ENCODE data around the gene DNAH2.
A peak's percentile ranks its signal among the peaks of the same experiment; 100 is the strongest.

Gene DNAH2

GRCh38 chr17:7687908-7688807 lies 29.4 kb upstream of the DNAH2 start, which contains the start of gene WRAP53:
Gene WRAP53 (plus strand): TSS chr17:7688477. CDS start chr17:7688649, 172 bp downstream.
- no peaks in the 10 kb centered on the region for H3K27me3 Mint-ChIP-seq
- ATAC-seq (peak; percentile 89), DNase-seq (peak; percentile 96)
- peaks cover 46% of the 10 kb centered on the region for H3K4me1 Mint-ChIP-seq
- peaks cover 43% of the 10 kb centered on the region for H3K36me3 Mint-ChIP-seq (ENCODE audit: low read depth)
- no peaks in the 10 kb centered on the region for H3K9me3 Mint-ChIP-seq
- peak within 1 kb of the TSS; percentile 96 for H3K27ac Mint-ChIP-seq
- H3K4me3 Mint-ChIP-seq: peak within 1 kb of the TSS; percentile 92

DNA sequence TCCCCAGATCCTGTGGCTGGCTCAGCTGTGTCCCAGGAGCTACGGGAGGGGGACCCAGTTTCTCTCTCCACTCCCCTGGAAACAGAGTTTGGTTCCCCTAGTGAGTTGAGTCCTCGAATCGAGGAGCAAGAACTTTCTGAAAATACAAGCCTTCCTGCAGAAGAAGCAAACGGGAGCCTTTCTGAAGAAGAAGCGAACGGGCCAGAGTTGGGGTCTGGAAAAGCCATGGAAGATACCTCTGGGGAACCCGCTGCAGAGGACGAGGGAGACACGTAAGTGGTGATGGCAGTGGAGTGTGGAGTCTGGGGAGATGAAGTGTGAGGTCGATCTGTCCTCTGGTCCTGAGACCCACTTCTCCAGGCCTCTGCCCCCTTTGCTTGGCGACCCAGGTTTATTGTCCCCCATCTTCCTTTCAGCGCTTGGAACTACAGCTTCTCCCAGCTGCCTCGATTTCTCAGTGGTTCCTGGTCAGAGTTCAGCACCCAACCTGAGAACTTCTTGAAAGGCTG lies 28.7 kb upstream of the DNAH2 start:
- H3K27me3 Mint-ChIP-seq: no peaks in the 10 kb centered on the region
- H3K4me1 Mint-ChIP-seq: peaks cover 43% of the 10 kb centered on the region
- H3K27ac Mint-ChIP-seq: peak overlapping the region; percentile 96
- DNase-seq (no peak), ATAC-seq (no peak)
- peaks cover 45% of the 10 kb centered on the region for H3K36me3 Mint-ChIP-seq (ENCODE audit: low read depth)
- peak overlapping the region; percentile 92 for H3K4me3 Mint-ChIP-seq
- no peaks in the 10 kb centered on the region for H3K9me3 Mint-ChIP-seq

GRCh38 chr17:7695586-7695985 lies 22.0 kb upstream of the DNAH2 start:
- Mint-ChIP-seq H3K4me3 (no peak overlapping the region), H3K36me3 (ENCODE audit: low read depth) (peaks cover 54% of the 10 kb centered on the region), H3K9me3 (no peaks in the 10 kb centered on the region), H3K4me1 (no peaks in the 10 kb centered on the region), H3K27me3 (no peaks in the 10 kb centered on the region), H3K27ac (no peak overlapping the region)
- DNase-seq (no peak), ATAC-seq (no peak)

GRCh38 chr17:7697828-7698588 lies 19.5 kb upstream of the DNAH2 start:
- Mint-ChIP-seq H3K27ac (no peak overlapping the region), H3K36me3 (ENCODE audit: low read depth) (peaks cover 54% of the 10 kb centered on the region), H3K4me1 (no peaks in the 10 kb centered on the region), H3K4me3 (no peak overlapping the region), H3K27me3 (no peaks in the 10 kb centered on the region), H3K9me3 (no peaks in the 10 kb centered on the region)
- no peak for ATAC-seq
- DNase-seq: no peak

DNA sequence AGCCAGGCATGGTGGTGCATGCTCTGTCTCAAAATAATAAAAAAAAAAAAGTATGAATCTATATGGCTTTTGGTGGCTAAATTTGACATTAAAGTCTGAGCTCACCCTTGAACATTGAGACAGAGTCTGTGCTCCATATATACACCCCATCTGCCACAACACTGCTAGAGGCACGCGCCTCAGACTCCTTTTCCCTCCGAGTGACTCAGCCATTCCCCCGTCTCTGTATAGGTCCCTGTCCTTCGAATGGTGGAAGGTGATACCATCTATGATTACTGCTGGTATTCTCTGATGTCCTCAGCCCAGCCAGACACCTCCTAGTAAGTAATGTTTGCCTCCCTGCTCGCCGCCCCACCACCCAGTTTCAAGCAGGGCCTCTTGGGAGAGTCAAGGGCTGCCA lies 17.0 kb upstream of the DNAH2 start:
- no peak overlapping the region for H3K27ac Mint-ChIP-seq
- H3K27me3 Mint-ChIP-seq: peaks cover 14% of the 10 kb centered on the region
- DNase-seq (no peak), ATAC-seq (no peak)
- H3K9me3 Mint-ChIP-seq: no peaks in the 10 kb centered on the region
- peaks cover 13% of the 10 kb centered on the region for H3K4me1 Mint-ChIP-seq
- no peak overlapping the region for H3K4me3 Mint-ChIP-seq
- H3K36me3 Mint-ChIP-seq (ENCODE audit: low read depth): peaks cover 39% of the 10 kb centered on the region

- Mint-ChIP-seq H3K27ac (no peak overlapping the region), H3K4me1 (peaks cover 17% of the 10 kb centered on the region), H3K27me3 (peaks cover 26% of the 10 kb centered on the region), H3K9me3 (no peaks in the 10 kb centered on the region), H3K36me3 (ENCODE audit: low read depth) (peaks cover 30% of the 10 kb centered on the region), H3K4me3 (no peak overlapping the region)
- DNase-seq (no peak), ATAC-seq (no peak)
These were observed 15.9 kb upstream of the DNAH2 start for GRCh38 chr17:7701681-7702080.

DNA sequence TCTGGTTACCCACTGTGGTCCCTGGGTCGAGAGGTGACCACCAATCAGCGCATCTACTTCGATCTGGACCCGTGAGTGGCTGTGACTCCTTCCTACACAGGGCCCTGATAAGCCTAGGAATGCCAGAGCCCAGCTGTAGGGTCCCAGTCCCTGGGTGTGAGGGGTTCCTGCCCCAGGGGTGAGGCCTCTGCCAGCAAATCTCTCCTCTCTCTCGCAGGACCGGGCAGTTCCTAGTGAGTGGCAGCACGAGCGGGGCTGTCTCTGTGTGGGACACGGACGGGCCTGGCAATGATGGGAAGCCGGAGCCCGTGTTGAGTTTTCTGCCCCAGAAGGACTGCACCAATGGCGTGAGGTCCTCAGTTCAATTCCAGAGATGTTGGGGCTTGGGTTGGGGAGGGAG lies 14.8 kb upstream of the DNAH2 start:
- Mint-ChIP-seq H3K4me3 (no peak overlapping the region), H3K36me3 (ENCODE audit: low read depth) (peaks cover 24% of the 10 kb centered on the region), H3K4me1 (peaks cover 17% of the 10 kb centered on the region), H3K27ac (no peak overlapping the region), H3K27me3 (peaks cover 32% of the 10 kb centered on the region), H3K9me3 (no peaks in the 10 kb centered on the region)
- DNase-seq (no peak), ATAC-seq (no peak)

GRCh38 chr17:7703584-7704479 lies 13.7 kb upstream of the DNAH2 start:
- Mint-ChIP-seq H3K9me3 (no peaks in the 10 kb centered on the region), H3K27me3 (peaks cover 36% of the 10 kb centered on the region), H3K36me3 (ENCODE audit: low read depth) (peaks cover 18% of the 10 kb centered on the region), H3K4me3 (no peak overlapping the region), H3K27ac (no peak overlapping the region), H3K4me1 (peaks cover 17% of the 10 kb centered on the region)
- DNase-seq (no peak), ATAC-seq (peak; percentile 65)

- no peaks in the 10 kb centered on the region for H3K9me3 Mint-ChIP-seq
These were observed 12.8 kb upstream of the DNAH2 start, which contains the start of gene EFNB3 for GRCh38 chr17:7704601-7705268. Gene EFNB3 (plus strand): TSS chr17:7705202. CDS start chr17:7705599, 397 bp downstream.

GRCh38 chr17:7705269-7706255 lies 12.0 kb upstream of the DNAH2 start:
- Mint-ChIP-seq H3K27me3 (peaks cover 42% of the 10 kb centered on the region), H3K4me3 (peak overlapping the region; percentile 11), H3K9me3 (no peaks in the 10 kb centered on the region), H3K27ac (no peak overlapping the region), H3K4me1 (peaks cover 23% of the 10 kb centered on the region), H3K36me3 (ENCODE audit: low read depth) (peaks cover 12% of the 10 kb centered on the region)
- no peak for DNase-seq
- no peak for ATAC-seq

More at GRCh38 chr17:7704601-7705268, 12.8 kb upstream of the DNAH2 start, which contains the start of gene EFNB3:
- ATAC-seq (no peak), DNase-seq (no peak)
- Mint-ChIP-seq H3K4me1 (peaks cover 17% of the 10 kb centered on the region), H3K36me3 (ENCODE audit: low read depth) (peaks cover 18% of the 10 kb centered on the region), H3K27me3 (peaks cover 38% of the 10 kb centered on the region), H3K4me3 (peak within 1 kb of the TSS; percentile 38), H3K27ac (no peak within 1 kb of the TSS)

DNA sequence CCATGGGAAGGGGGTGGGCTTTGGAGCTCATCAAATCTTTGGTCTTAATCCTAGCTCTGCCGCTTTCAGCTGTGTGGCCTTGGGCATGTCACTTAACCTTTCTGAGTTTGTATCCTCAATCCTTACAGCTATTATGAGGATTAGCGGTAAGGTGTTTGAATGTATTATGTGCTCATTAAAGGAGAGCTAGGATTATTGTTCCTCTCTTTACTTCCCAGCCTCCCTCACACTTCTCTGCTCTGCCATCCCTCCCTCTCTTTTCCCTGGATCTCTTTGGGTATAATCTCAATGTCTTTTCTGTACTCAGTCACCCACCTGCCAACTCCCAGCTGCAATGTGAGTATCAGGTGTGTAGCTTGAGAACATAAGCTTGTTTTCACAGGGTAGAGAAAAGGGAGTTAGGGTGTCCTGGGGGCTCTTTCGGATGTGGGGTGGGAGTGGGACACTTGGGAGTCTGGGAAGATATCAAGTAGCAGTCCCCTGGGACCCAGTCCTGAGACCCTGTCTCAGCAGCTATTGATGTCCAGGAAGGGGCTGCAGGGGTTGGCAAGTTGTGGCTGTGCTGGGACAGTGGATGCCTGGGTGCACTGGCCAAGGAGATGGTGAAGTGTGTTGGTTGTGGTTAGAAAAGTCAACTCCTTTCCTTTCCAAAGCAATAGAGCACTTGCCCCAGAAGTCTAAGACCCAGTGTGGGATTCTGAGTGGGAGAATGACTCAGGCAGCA lies 10.8 kb upstream of the DNAH2 start:
- H3K27ac Mint-ChIP-seq: no peak overlapping the region
- no peak overlapping the region for H3K4me3 Mint-ChIP-seq
- H3K27me3 Mint-ChIP-seq: peaks cover 54% of the 10 kb centered on the region
- H3K9me3 Mint-ChIP-seq: no peaks in the 10 kb centered on the region
- H3K36me3 Mint-ChIP-seq (ENCODE audit: low read depth): peaks cover 5% of the 10 kb centered on the region
- no peak for ATAC-seq
- no peak for DNase-seq
- H3K4me1 Mint-ChIP-seq: peaks cover 29% of the 10 kb centered on the region

DNA sequence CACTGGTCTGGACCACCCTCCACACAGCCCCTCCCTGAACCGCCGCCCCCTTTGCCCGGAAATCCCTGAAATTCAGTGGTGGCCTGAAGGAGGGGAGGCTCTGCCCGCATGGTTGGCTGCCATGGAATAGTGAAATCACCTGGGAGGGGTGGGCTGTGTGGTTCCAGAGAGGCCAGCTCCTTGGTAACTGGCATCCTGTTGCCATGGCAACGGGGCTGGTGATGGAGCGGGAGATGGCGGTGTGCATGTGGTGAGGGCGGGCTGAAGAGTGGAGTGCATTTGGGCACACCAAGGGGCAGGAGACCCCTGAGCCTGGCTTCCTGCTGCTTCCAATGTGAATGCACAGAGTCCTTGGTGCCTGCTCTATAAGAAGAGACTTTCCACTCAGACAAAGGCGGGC lies 10.1 kb upstream of the DNAH2 start:
- no peaks in the 10 kb centered on the region for H3K9me3 Mint-ChIP-seq
- no peak overlapping the region for H3K4me3 Mint-ChIP-seq
- DNase-seq: no peak
- peaks cover 29% of the 10 kb centered on the region for H3K4me1 Mint-ChIP-seq
- no peak for ATAC-seq
- H3K27me3 Mint-ChIP-seq: peaks cover 56% of the 10 kb centered on the region
- no peak overlapping the region for H3K27ac Mint-ChIP-seq
- H3K36me3 Mint-ChIP-seq (ENCODE audit: low read depth): peaks cover 2% of the 10 kb centered on the region

Measured in activated naive CD8-positive, alpha-beta T cell treated with anti-CD3 and anti-CD28 coated beads, Interleukin-2, amount 50 U/mL, for 24 hours (primary cell).